Activated T-helper 1 cell treated with anti-CD3 and anti-CD28 coated beads, Interleukin-2, amount 50 U/mL, for 16 hours (primary cell): ENCODE measurements around the gene USP14.

Experiments used
- DNase-seq, 2 donors: peaks; one replicate each; pipeline ENCODE4 v3.0.0-alpha.2; 2020; ENCODE audit warnings: low read depth in 1 of 2, low spot score in 1 of 2

USP14 gene

GRCh38 chr18:225745-226144 is 67.4 kb downstream of the USP14 start:
- no peak for DNase-seq

GRCh38 chr18:227374-227773 is 69.0 kb downstream of the USP14 start:
- DNase-seq: no peak

- no peak for DNase-seq
Observed at GRCh38 chr18:227902-228301, 69.5 kb downstream of the USP14 start.

GRCh38 chr18:228586-228985 is 70.2 kb downstream of the USP14 start:
- no peak for DNase-seq

GRCh38 chr18:231563-231962 is 73.2 kb downstream of the USP14 start:
- DNase-seq: no peak

GRCh38 chr18:240175-240574 is 81.8 kb downstream of the USP14 start:
- no peak for DNase-seq

GRCh38 chr18:245282-245847 is 87.0 kb downstream of the USP14 start:
- no peak for DNase-seq

GRCh38 chr18:248053-248452 is 89.7 kb downstream of the USP14 start:
- DNase-seq: no peak

- no peak for DNase-seq
Observed at GRCh38 chr18:250685-251084, 92.3 kb downstream of the USP14 start.

- DNase-seq: no peak
Observed at GRCh38 chr18:251572-251971, 93.2 kb downstream of the USP14 start.

- no peak for DNase-seq
Observed at GRCh38 chr18:253121-253520, 94.8 kb downstream of the USP14 start.

GRCh38 chr18:255171-255570 is 96.8 kb downstream of the USP14 start:
- DNase-seq: no peak

GRCh38 chr18:260547-260946 is 102.2 kb downstream of the USP14 start:
- no peak for DNase-seq

GRCh38 chr18:261398-262073 is 103.2 kb downstream of the USP14 start:
- DNase-seq: no peak
